ENCODE results near the gene LIG4. TPM values are rescaled to one million over a fixed set of nuclear protein-coding genes. Genes with fewer than 3 reads are reported as not detected.
A peak's percentile ranks its signal among the peaks of the same experiment; 100 is the strongest.

LIG4 gene
- total RNA-seq, 6 donors from 2014 or later = 6.3 to 22.1 (median 8.5) TPM

DNA sequence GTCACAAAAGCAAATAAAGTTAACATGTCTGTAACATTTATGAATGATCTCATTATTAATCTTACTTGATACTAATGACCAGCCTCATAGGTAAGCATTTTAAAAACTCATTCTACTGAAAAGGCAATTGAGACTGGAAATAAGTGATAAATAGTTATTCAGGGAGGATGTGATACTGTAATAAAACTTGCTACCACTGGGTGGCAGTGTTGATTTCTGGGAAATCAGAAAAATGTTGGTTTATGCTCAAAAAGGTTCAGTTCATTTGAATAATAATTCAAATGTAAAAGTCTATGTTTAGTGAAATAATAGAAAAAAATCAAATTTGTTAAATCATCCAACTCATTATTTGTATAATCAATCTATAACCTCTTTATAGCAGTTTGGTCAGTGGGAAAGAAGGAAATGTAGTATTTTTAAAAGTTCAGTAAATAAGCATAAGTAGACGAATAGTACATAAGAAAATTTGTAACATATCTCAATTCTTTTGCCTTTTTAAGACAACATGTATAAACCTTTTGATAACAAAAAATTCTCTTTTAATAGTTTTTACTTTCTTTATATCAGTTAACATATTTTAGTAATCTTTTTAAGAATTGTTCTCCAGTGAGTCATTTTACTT lies 12.4 kb upstream of the LIG4 start:
- Histone ChIP-seq H3K27me3 (no peaks in the 10 kb centered on the region), H3K4me1 (peaks cover 10 to 27% (median 12%) of the 10 kb centered on the region in 4 donors), H3K36me3 (peaks cover 0 to 3% (median 0%) of the 10 kb centered on the region in 4 donors), H3K4me3 (no peak overlapping the region), H3K9me3 (no peaks in the 10 kb centered on the region), H3K27ac (no peak overlapping the region)
- DNase-seq (no peak), ATAC-seq (ENCODE audit: low FRiP score in 2 of 2) (peak in 1 of 2 donors; percentile 72)
- WGBS, 2 donors = 86 to 93% methylated on average over 1 of the region's 1 CpG
- TF ChIP-seq, protein P1, sequence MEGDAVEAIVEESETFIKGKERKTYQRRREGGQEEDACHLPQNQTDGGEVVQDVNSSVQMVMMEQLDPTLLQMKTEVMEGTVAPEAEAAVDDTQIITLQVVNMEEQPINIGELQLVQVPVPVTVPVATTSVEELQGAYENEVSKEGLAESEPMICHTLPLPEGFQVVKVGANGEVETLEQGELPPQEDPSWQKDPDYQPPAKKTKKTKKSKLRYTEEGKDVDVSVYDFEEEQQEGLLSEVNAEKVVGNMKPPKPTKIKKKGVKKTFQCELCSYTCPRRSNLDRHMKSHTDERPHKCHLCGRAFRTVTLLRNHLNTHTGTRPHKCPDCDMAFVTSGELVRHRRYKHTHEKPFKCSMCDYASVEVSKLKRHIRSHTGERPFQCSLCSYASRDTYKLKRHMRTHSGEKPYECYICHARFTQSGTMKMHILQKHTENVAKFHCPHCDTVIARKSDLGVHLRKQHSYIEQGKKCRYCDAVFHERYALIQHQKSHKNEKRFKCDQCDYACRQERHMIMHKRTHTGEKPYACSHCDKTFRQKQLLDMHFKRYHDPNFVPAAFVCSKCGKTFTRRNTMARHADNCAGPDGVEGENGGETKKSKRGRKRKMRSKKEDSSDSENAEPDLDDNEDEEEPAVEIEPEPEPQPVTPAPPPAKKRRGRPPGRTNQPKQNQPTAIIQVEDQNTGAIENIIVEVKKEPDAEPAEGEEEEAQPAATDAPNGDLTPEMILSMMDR (IDR thresholded peaks at IDR 0.05) = peak; percentile 66 to 77 (median 70)
- TF ChIP-seq POLR2AphosphoS5 (IDR thresholded peaks at IDR 0.05) (no peak), POLR2A (IDR thresholded peaks at IDR 0.05) (no peak)

DNA sequence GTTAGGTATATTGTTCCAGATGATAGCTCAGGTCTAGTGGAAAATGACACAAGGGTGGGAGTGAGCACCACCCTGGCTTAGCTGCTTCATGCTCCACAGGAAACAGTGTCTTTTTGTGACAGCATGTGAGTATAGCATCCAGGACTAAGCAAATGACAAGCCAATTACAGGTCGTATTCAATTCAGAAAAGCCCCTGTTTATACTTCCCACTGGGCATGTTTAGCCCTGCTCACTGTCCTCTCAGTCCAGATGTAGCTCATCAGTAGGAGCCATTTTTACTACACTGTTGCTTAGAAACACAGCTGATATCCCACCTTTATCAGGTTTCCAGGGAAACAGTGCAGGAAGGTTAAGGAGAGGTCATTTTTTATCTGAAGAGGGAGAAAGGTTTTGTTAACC lies 10.8 kb upstream of the LIG4 start:
- TF ChIP-seq EP300 (IDR thresholded peaks at IDR 0.05) = no peak
- TF ChIP-seq, protein P1 (IDR thresholded peaks at IDR 0.05) = no peak
- no peak for TF ChIP-seq POLR2AphosphoS5 (IDR thresholded peaks at IDR 0.05)
- no peak for TF ChIP-seq POLR2A (IDR thresholded peaks at IDR 0.05)
- H3K36me3 ChIP-seq = peaks cover 0 to 3% (median 0%) of the 10 kb centered on the region in 4 donors
- WGBS, 2 donors = 9 to 60% methylated on average over 1 of the region's 1 CpG
- ATAC-seq (ENCODE audit: low FRiP score in 2 of 2) (peak in 1 of 2 donors; percentile 14), DNase-seq (no peak)
- no peak overlapping the region for H3K4me3 ChIP-seq
- peaks cover 11 to 28% (median 12%) of the 10 kb centered on the region in 4 donors for H3K4me1 ChIP-seq
- no peaks in the 10 kb centered on the region for H3K9me3 ChIP-seq
- H3K27ac ChIP-seq = no peak overlapping the region
- H3K27me3 ChIP-seq = no peaks in the 10 kb centered on the region

- Histone ChIP-seq H3K4me1 (peaks cover 11 to 30% (median 14%) of the 10 kb centered on the region in 4 donors), H3K36me3 (peaks cover 0 to 3% (median 0%) of the 10 kb centered on the region in 4 donors), H3K27ac (no peak overlapping the region), H3K27me3 (no peaks in the 10 kb centered on the region), H3K4me3 (no peak overlapping the region), H3K9me3 (no peaks in the 10 kb centered on the region)
- WGBS, 2 donors = 38 to 63% methylated on average over 1 of the region's 1 CpG
- no peak for ATAC-seq (ENCODE audit: low FRiP score in 2 of 2)
- TF ChIP-seq POLR2A (IDR thresholded peaks at IDR 0.05) = no peak
- TF ChIP-seq POLR2AphosphoS5 (IDR thresholded peaks at IDR 0.05) = no peak
- no peak for TF ChIP-seq EP300 (IDR thresholded peaks at IDR 0.05)
- TF ChIP-seq, protein P1 (IDR thresholded peaks at IDR 0.05) = no peak
- no peak for DNase-seq
Observed at GRCh38 chr13:108225440-108225839, 10.1 kb upstream of the LIG4 start.

DNA sequence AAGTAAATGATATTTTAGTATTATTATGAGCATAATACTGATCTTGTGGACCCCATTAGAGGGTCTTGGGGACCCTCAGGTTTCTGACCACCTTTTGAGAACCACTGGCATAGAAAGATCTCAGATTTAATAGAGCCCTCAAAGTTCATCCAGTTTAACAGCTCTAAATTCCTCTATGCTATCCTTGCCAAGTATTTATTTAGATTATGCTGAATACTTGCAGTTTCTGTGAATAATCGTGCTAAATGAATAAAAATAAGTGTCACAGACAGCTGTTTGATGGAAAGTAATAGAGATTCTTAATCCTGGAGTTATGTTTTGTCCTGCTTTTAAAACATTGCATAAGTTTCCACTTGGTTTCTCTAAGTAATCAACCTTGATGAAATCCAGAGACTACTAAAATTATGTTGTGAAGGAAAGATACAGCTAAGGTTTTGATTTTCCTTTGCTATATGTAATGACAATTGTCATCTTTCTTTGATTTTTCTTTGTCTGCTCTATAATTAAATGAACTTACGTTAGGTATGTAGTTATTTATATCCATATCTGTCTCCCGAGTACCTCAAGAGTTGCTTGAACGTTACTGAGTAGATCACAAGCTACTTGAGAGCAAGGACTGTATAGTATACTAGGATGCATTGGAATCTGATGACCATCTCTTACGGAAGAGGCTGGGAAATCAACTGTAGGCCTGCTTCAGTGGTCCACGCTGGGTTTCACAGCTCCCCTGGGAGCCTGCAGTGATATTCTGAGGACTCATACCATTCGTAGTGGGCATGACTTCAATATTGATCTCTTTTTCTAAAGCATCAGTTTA lies 8.6 kb upstream of the LIG4 start:
- WGBS, 2 donors = 71 to 76% methylated on average over 7 of the region's 7 CpGs
- no peaks in the 10 kb centered on the region for H3K9me3 ChIP-seq
- H3K4me3 ChIP-seq = no peak overlapping the region
- no peak for DNase-seq
- no peaks in the 10 kb centered on the region for H3K36me3 ChIP-seq
- no peak overlapping the region for H3K27ac ChIP-seq
- peaks cover 15 to 44% (median 26%) of the 10 kb centered on the region in 4 donors for H3K4me1 ChIP-seq
- no peaks in the 10 kb centered on the region for H3K27me3 ChIP-seq
- TF ChIP-seq, protein P1 (IDR thresholded peaks at IDR 0.05) = no peak
- TF ChIP-seq EP300 (IDR thresholded peaks at IDR 0.05) = no peak
- no peak for TF ChIP-seq POLR2AphosphoS5 (IDR thresholded peaks at IDR 0.05)
- no peak for TF ChIP-seq POLR2A (IDR thresholded peaks at IDR 0.05)
- ATAC-seq (ENCODE audit: low FRiP score in 2 of 2) = no peak

Measured in upper lobe of left lung (tissue), 6 donors.